ENCODE measurements around the gene GALP.

GALP gene

GRCh38 chr19:56139847-56140582, 35.8 kb upstream of the GALP start:
- H3K4me3 ChIP-seq (ENCODE audit: low read length in 2 of 2): peak overlapping the region; percentile 57 to 82
- H3K36me3 ChIP-seq (ENCODE audit: control insufficient read depth in 2 of 2, insufficient read depth in 2 of 2, low read length in 2 of 2): no peaks in the 10 kb centered on the region
- H3K27me3 ChIP-seq (ENCODE audit: control insufficient read depth in 1 of 2, insufficient read depth in 2 of 2, low read length in 2 of 2): no peaks in the 10 kb centered on the region
- peak overlapping the region; percentile 67 to 87 for H3K9ac ChIP-seq (ENCODE audit: low read length in 2 of 2)
- peak overlapping the region; percentile 95 for H3K27ac ChIP-seq (ENCODE audit: low read length)
- no peaks in the 10 kb centered on the region for H3K9me3 ChIP-seq (ENCODE audit: control insufficient read depth in 2 of 2, low read length in 2 of 2)
- peaks cover 19% of the 10 kb centered on the region for H3K4me1 ChIP-seq (ENCODE audit: control insufficient read depth, insufficient read depth, low read length)

GRCh38 chr19:56140583-56141416, 35.0 kb upstream of the GALP start, which contains the start of gene ZNF444:
Gene ZNF444 (plus strand): TSS chr19:56141287. CDS start chr19:56146912, 5,625 bp downstream.
- Histone ChIP-seq H3K4me3 (ENCODE audit: low read length in 2 of 2) (peak within 1 kb of the TSS; percentile 57 to 82), H3K9me3 (ENCODE audit: control insufficient read depth in 2 of 2, low read length in 2 of 2) (no peaks in the 10 kb centered on the region), H3K9ac (ENCODE audit: low read length in 2 of 2) (peak within 1 kb of the TSS; percentile 67 to 87), H3K27me3 (ENCODE audit: control insufficient read depth in 1 of 2, insufficient read depth in 2 of 2, low read length in 2 of 2) (no peaks in the 10 kb centered on the region), H3K27ac (ENCODE audit: low read length) (peak within 1 kb of the TSS; percentile 95), H3K4me1 (ENCODE audit: control insufficient read depth, insufficient read depth, low read length) (peaks cover 19% of the 10 kb centered on the region), H3K36me3 (ENCODE audit: control insufficient read depth in 2 of 2, insufficient read depth in 2 of 2, low read length in 2 of 2) (no peaks in the 10 kb centered on the region)

- Histone ChIP-seq H3K9me3 (ENCODE audit: control insufficient read depth in 2 of 2, low read length in 2 of 2) (no peaks in the 10 kb centered on the region), H3K27me3 (ENCODE audit: control insufficient read depth in 1 of 2, insufficient read depth in 2 of 2, low read length in 2 of 2) (no peaks in the 10 kb centered on the region), H3K4me1 (ENCODE audit: control insufficient read depth, insufficient read depth, low read length) (peaks cover 16% of the 10 kb centered on the region), H3K9ac (ENCODE audit: low read length in 2 of 2) (peak overlapping the region; percentile 67 to 68), H3K36me3 (ENCODE audit: control insufficient read depth in 2 of 2, insufficient read depth in 2 of 2, low read length in 2 of 2) (no peaks in the 10 kb centered on the region), H3K27ac (ENCODE audit: low read length) (peak overlapping the region; percentile 95), H3K4me3 (ENCODE audit: low read length in 2 of 2) (peak overlapping the region; percentile 57 to 82)
Observed at GRCh38 chr19:56141417-56141993, 34.3 kb upstream of the GALP start.

GRCh38 chr19:56142087-56142787, 33.6 kb upstream of the GALP start:
- Histone ChIP-seq H3K9me3 (ENCODE audit: control insufficient read depth in 2 of 2, low read length in 2 of 2) (no peaks in the 10 kb centered on the region), H3K4me1 (ENCODE audit: control insufficient read depth, insufficient read depth, low read length) (peaks cover 16% of the 10 kb centered on the region), H3K27ac (ENCODE audit: low read length) (peak overlapping the region; percentile 41), H3K4me3 (ENCODE audit: low read length in 2 of 2) (peak overlapping the region; percentile 39 to 82), H3K36me3 (ENCODE audit: control insufficient read depth in 2 of 2, insufficient read depth in 2 of 2, low read length in 2 of 2) (peaks cover 0 to 5% of the 10 kb centered on the region in 2 donors), H3K9ac (ENCODE audit: low read length in 2 of 2) (peak overlapping the region; percentile 59 to 68), H3K27me3 (ENCODE audit: control insufficient read depth in 1 of 2, insufficient read depth in 2 of 2, low read length in 2 of 2) (no peaks in the 10 kb centered on the region)

- Histone ChIP-seq H3K9me3 (ENCODE audit: control insufficient read depth in 2 of 2, low read length in 2 of 2) (no peaks in the 10 kb centered on the region), H3K4me3 (ENCODE audit: low read length in 2 of 2) (no peak overlapping the region), H3K4me1 (ENCODE audit: control insufficient read depth, insufficient read depth, low read length) (peaks cover 16% of the 10 kb centered on the region), H3K27ac (ENCODE audit: low read length) (no peak overlapping the region), H3K9ac (ENCODE audit: low read length in 2 of 2) (no peak overlapping the region), H3K36me3 (ENCODE audit: control insufficient read depth in 2 of 2, insufficient read depth in 2 of 2, low read length in 2 of 2) (peaks cover 0 to 11% of the 10 kb centered on the region in 2 donors), H3K27me3 (ENCODE audit: control insufficient read depth in 1 of 2, insufficient read depth in 2 of 2, low read length in 2 of 2) (no peaks in the 10 kb centered on the region)
Observed at GRCh38 chr19:56142897-56143434, 32.8 kb upstream of the GALP start.

GRCh38 chr19:56144376-56144775, 31.4 kb upstream of the GALP start:
- no peak overlapping the region for H3K9ac ChIP-seq (ENCODE audit: low read length in 2 of 2)
- peaks cover 16% of the 10 kb centered on the region for H3K4me1 ChIP-seq (ENCODE audit: control insufficient read depth, insufficient read depth, low read length)
- no peak overlapping the region for H3K4me3 ChIP-seq (ENCODE audit: low read length in 2 of 2)
- H3K36me3 ChIP-seq (ENCODE audit: control insufficient read depth in 2 of 2, insufficient read depth in 2 of 2, low read length in 2 of 2): peaks cover 0 to 16% of the 10 kb centered on the region in 2 donors
- no peaks in the 10 kb centered on the region for H3K27me3 ChIP-seq (ENCODE audit: control insufficient read depth in 1 of 2, insufficient read depth in 2 of 2, low read length in 2 of 2)
- H3K27ac ChIP-seq (ENCODE audit: low read length): no peak overlapping the region
- no peaks in the 10 kb centered on the region for H3K9me3 ChIP-seq (ENCODE audit: control insufficient read depth in 2 of 2, low read length in 2 of 2)

- Histone ChIP-seq H3K4me1 (ENCODE audit: control insufficient read depth, insufficient read depth, low read length) (peaks cover 16% of the 10 kb centered on the region), H3K27me3 (ENCODE audit: control insufficient read depth in 1 of 2, insufficient read depth in 2 of 2, low read length in 2 of 2) (no peaks in the 10 kb centered on the region), H3K9ac (ENCODE audit: low read length in 2 of 2) (no peak overlapping the region), H3K36me3 (ENCODE audit: control insufficient read depth in 2 of 2, insufficient read depth in 2 of 2, low read length in 2 of 2) (peaks cover 0 to 19% of the 10 kb centered on the region in 2 donors), H3K27ac (ENCODE audit: low read length) (no peak overlapping the region), H3K4me3 (ENCODE audit: low read length in 2 of 2) (no peak overlapping the region), H3K9me3 (ENCODE audit: control insufficient read depth in 2 of 2, low read length in 2 of 2) (no peaks in the 10 kb centered on the region)
Observed at GRCh38 chr19:56144831-56145230, 31.0 kb upstream of the GALP start.

- H3K27ac ChIP-seq (ENCODE audit: low read length): no peak overlapping the region
- H3K36me3 ChIP-seq (ENCODE audit: control insufficient read depth in 2 of 2, insufficient read depth in 2 of 2, low read length in 2 of 2): peaks cover 0 to 19% of the 10 kb centered on the region in 2 donors
- H3K9ac ChIP-seq (ENCODE audit: low read length in 2 of 2): no peak overlapping the region
- H3K27me3 ChIP-seq (ENCODE audit: control insufficient read depth in 1 of 2, insufficient read depth in 2 of 2, low read length in 2 of 2): no peaks in the 10 kb centered on the region
- H3K4me1 ChIP-seq (ENCODE audit: control insufficient read depth, insufficient read depth, low read length): peaks cover 10% of the 10 kb centered on the region
- no peak overlapping the region for H3K4me3 ChIP-seq (ENCODE audit: low read length in 2 of 2)
- no peaks in the 10 kb centered on the region for H3K9me3 ChIP-seq (ENCODE audit: control insufficient read depth in 2 of 2, low read length in 2 of 2)
Observed at GRCh38 chr19:56145698-56146097, 30.1 kb upstream of the GALP start.

GRCh38 chr19:56146904-56147303, 28.9 kb upstream of the GALP start:
- H3K4me3 ChIP-seq (ENCODE audit: low read length in 2 of 2): no peak overlapping the region
- peaks cover 10% of the 10 kb centered on the region for H3K4me1 ChIP-seq (ENCODE audit: control insufficient read depth, insufficient read depth, low read length)
- peaks cover 0 to 19% of the 10 kb centered on the region in 2 donors for H3K36me3 ChIP-seq (ENCODE audit: control insufficient read depth in 2 of 2, insufficient read depth in 2 of 2, low read length in 2 of 2)

GRCh38 chr19:56147307-56147706, 28.5 kb upstream of the GALP start:
- Histone ChIP-seq H3K36me3 (ENCODE audit: control insufficient read depth in 2 of 2, insufficient read depth in 2 of 2, low read length in 2 of 2) (peaks cover 0 to 19% of the 10 kb centered on the region in 2 donors), H3K4me1 (ENCODE audit: control insufficient read depth, insufficient read depth, low read length) (peaks cover 6% of the 10 kb centered on the region), H3K27ac (ENCODE audit: low read length) (no peak overlapping the region), H3K9ac (ENCODE audit: low read length in 2 of 2) (no peak overlapping the region), H3K4me3 (ENCODE audit: low read length in 2 of 2) (no peak overlapping the region), H3K27me3 (ENCODE audit: control insufficient read depth in 1 of 2, insufficient read depth in 2 of 2, low read length in 2 of 2) (no peaks in the 10 kb centered on the region), H3K9me3 (ENCODE audit: control insufficient read depth in 2 of 2, low read length in 2 of 2) (no peaks in the 10 kb centered on the region)

More at GRCh38 chr19:56146904-56147303, 28.9 kb upstream of the GALP start:
- no peak overlapping the region for H3K9ac ChIP-seq (ENCODE audit: low read length in 2 of 2)
- no peaks in the 10 kb centered on the region for H3K27me3 ChIP-seq (ENCODE audit: control insufficient read depth in 1 of 2, insufficient read depth in 2 of 2, low read length in 2 of 2)
- H3K27ac ChIP-seq (ENCODE audit: low read length): no peak overlapping the region
- H3K9me3 ChIP-seq (ENCODE audit: control insufficient read depth in 2 of 2, low read length in 2 of 2): no peaks in the 10 kb centered on the region
